GM18526 (cell line): Measurements from ENCODE around the gene UNC5B.

ENCODE experiments used
- POLR2A ChIP-seq: IDR thresholded peaks from 3 replicates; pipeline ENCODE4 v1.6.1; 2011; ENCODE audit not compliant: insufficient read length; ENCODE audit errors: extremely low read depth

Gene UNC5B

GRCh38 chr10:71344993-71345480, 132.7 kb downstream of the UNC5B start:
- no peak for TF ChIP-seq POLR2A

GRCh38 chr10:71345694-71346093, 133.3 kb downstream of the UNC5B start:
- TF ChIP-seq POLR2A: no peak

- TF ChIP-seq POLR2A: no peak
Observed at GRCh38 chr10:71346731-71347130, 134.4 kb downstream of the UNC5B start.

- no peak for TF ChIP-seq POLR2A
Observed at GRCh38 chr10:71347587-71348395, 135.4 kb downstream of the UNC5B start.

- TF ChIP-seq POLR2A: no peak
Observed at GRCh38 chr10:71348850-71349249, 136.5 kb downstream of the UNC5B start.

GRCh38 chr10:71349406-71349805, 137.0 kb downstream of the UNC5B start:
- no peak for TF ChIP-seq POLR2A

GRCh38 chr10:71351087-71351486, 138.7 kb downstream of the UNC5B start:
- no peak for TF ChIP-seq POLR2A

GRCh38 chr10:71351628-71352319, 139.4 kb downstream of the UNC5B start:
- TF ChIP-seq POLR2A: no peak
